Measurements from ENCODE around the gene VMA21. TPM values are rescaled to one million over a fixed set of nuclear protein-coding genes. Genes with fewer than 3 reads are reported as not detected.

VMA21 gene
- total and polyA plus RNA-seq, 2 of the 4 experiments (the other 2 are of a cell fraction) = 12.3 to 28.5 TPM

- TF ChIP-seq, protein P1, sequence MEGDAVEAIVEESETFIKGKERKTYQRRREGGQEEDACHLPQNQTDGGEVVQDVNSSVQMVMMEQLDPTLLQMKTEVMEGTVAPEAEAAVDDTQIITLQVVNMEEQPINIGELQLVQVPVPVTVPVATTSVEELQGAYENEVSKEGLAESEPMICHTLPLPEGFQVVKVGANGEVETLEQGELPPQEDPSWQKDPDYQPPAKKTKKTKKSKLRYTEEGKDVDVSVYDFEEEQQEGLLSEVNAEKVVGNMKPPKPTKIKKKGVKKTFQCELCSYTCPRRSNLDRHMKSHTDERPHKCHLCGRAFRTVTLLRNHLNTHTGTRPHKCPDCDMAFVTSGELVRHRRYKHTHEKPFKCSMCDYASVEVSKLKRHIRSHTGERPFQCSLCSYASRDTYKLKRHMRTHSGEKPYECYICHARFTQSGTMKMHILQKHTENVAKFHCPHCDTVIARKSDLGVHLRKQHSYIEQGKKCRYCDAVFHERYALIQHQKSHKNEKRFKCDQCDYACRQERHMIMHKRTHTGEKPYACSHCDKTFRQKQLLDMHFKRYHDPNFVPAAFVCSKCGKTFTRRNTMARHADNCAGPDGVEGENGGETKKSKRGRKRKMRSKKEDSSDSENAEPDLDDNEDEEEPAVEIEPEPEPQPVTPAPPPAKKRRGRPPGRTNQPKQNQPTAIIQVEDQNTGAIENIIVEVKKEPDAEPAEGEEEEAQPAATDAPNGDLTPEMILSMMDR (conservative IDR thresholded peaks at IDR 0.05; ENCODE audit: low read depth, low read length) = peak; percentile 45
Measured at GRCh38 chrX:151359931-151360871, 36.8 kb upstream of the VMA21 start (continued).

DNA sequence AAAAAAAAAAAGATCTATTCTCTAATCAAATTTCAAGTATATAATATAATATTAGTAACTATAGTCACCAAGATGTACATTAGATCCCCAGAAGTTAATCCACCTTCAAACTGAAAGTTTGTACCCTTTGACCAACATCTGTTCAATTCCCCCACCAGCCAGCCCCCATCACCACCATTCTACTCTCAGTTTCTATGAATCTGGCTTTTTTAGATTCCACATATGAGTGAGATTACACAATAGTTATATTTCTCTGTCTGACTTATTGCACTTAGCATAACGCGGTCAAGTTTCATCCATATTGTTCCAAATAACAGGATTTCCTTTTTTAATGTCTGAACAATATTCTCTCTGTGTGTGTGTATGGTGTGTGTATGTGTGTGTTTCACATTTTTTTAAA lies 33.7 kb upstream of the VMA21 start:
- DNase-seq (no peak), ATAC-seq (ENCODE audit: low read depth) (no peak)
- Histone ChIP-seq H3K27me3 (ENCODE audit: control insufficient read depth, insufficient read depth, low read length) (no peaks in the 10 kb centered on the region), H3K36me3 (ENCODE audit: control insufficient read depth, insufficient read depth, low read length) (no peaks in the 10 kb centered on the region), H2BK15ac (ENCODE audit: low read depth, low read length) (no peak overlapping the region), H3K4me3 (ENCODE audit: insufficient read depth, low read depth, low read length) (no peak overlapping the region), H3K23ac (ENCODE audit: low read depth, low read length) (no peak overlapping the region), H4K91ac (ENCODE audit: insufficient read depth, low read depth, low read length) (no peak overlapping the region), H3K56ac (ENCODE audit: extremely low read depth, insufficient read depth, low read length) (no peak overlapping the region), H3K4ac (ENCODE audit: low read depth, low read length) (no peak overlapping the region), H2BK120ac (ENCODE audit: low read depth, low read length) (no peak overlapping the region), H2BK20ac (ENCODE audit: low read depth, low read length) (no peak overlapping the region), H2AFZ (replicated peaks; ENCODE audit: low read length, poor library complexity) (no peak overlapping the region), H3K9me3 (ENCODE audit: control insufficient read depth, insufficient read depth, low read length) (no peaks in the 10 kb centered on the region), H3K18ac (ENCODE audit: low read depth, low read length) (no peak overlapping the region), H3K4me1 (ENCODE audit: control insufficient read depth, insufficient read depth, low read length) (no peaks in the 10 kb centered on the region), H4K20me1 (ENCODE audit: insufficient read depth, low read length) (no peaks in the 10 kb centered on the region), H3K79me1 (ENCODE audit: low read depth in 1 of 2, low read length in 2 of 2) (no peaks in the 10 kb centered on the region), H3K4me2 (ENCODE audit: low read depth, low read length) (no peak overlapping the region), H4K5ac (ENCODE audit: low read depth, low read length) (no peak overlapping the region), H3K27ac (ENCODE audit: insufficient read depth, low read length) (no peak overlapping the region), H3K9me1 (ENCODE audit: insufficient read depth, low read length) (no peaks in the 10 kb centered on the region), H2BK5ac (ENCODE audit: low read depth, low read length, poor library complexity, severe bottlenecking) (no peak overlapping the region), H3K9ac (ENCODE audit: low read depth, low read length) (no peak overlapping the region), H3K14ac (replicated peaks; ENCODE audit: low read depth, low read length) (no peak overlapping the region), H4K8ac (ENCODE audit: low read depth in 2 of 2, low read length in 2 of 2) (no peak overlapping the region), H2AK5ac (ENCODE audit: low read depth, low read length) (no peak overlapping the region), H2AK9ac (replicated peaks; ENCODE audit: low read depth, low read length, poor library complexity) (no peak overlapping the region)
- POLR2A ChIA-PET (ENCODE audit: unreplicated experiment) = no interaction called here
- in situ Hi-C loops (cut with MboI; ENCODE audit: low sequenced_read_pairs) (no loop called here), dilution Hi-C loops (cut with HindIII; ENCODE audit: low sequenced_read_pairs, unreplicated experiment) (no loop called here), intact Hi-C loops (cut with micrococcal nuclease) (no loop called here)
- no CpG with 5 or more reads among the region's 2 CpGs for WGBS, 2 experiments (ENCODE audit: extremely low coverage in 2 of 2, insufficient read length in 1 of 2)
- TF ChIP-seq POLR2A (IDR thresholded peaks at IDR 0.05; ENCODE audit: low read depth, low read length) (no peak), MAZ (IDR thresholded peaks at IDR 0.05; ENCODE audit: borderline replicate concordance, low read depth, low read length) (no peak), CEBPB (IDR thresholded peaks at IDR 0.05; ENCODE audit: low read depth, low read length) (peak; percentile 59), CHD1 (IDR thresholded peaks at IDR 0.05; ENCODE audit: low read depth, low read length) (no peak), ELK1 (IDR thresholded peaks at IDR 0.05; ENCODE audit: borderline replicate concordance, low read depth, low read length) (no peak), MAFK (IDR thresholded peaks at IDR 0.05; ENCODE audit: low read depth, low read length) (no peak), BHLHE40 (IDR thresholded peaks at IDR 0.05; ENCODE audit: low read depth, low read length) (no peak)
- TF ChIP-seq, protein P1 (conservative IDR thresholded peaks at IDR 0.05; ENCODE audit: low read depth, low read length) = no peak
- no TSS peak for BruUV-seq (replicated peaks)
- CTCF ChIA-PET = no interaction called here

Measured in IMR-90 (cell line).